Osteoblast (primary cell): Measurements from ENCODE around the gene NTHL1. TPM values are rescaled to one million over a fixed set of nuclear protein-coding genes. Genes with fewer than 3 reads are reported as not detected.

Experiments
- DNase-seq: peaks from one replicate; pipeline ENCODE4 v3.0.0; 2011; ENCODE audit warnings: low spot score, mixed read lengths; ENCODE audit not compliant: insufficient read length; ENCODE audit errors: missing footprints
- H2AFZ ChIP-seq: 2 replicates; pipeline ENCODE4 v1.6.0; 2011; ENCODE audit warnings: mild to moderate bottlenecking, low read length
- H3K27ac ChIP-seq: 2 replicates; pipeline ENCODE4 v1.5.1; 2011; ENCODE audit warnings: mild to moderate bottlenecking, low read depth, low read length, moderate library complexity
- H3K27me3 ChIP-seq: 2 replicates; pipeline ENCODE4 v1.6.0; 2012; ENCODE audit warnings: mild to moderate bottlenecking, control low read depth, inconsistent platforms, low read length, moderate library complexity; ENCODE audit not compliant: insufficient read depth
- H3K36me3 ChIP-seq: 2 replicates; pipeline ENCODE4 v1.5.1; 2011; ENCODE audit warnings: mild to moderate bottlenecking, low read length, control low read depth, moderate library complexity; ENCODE audit not compliant: insufficient read depth
- H3K4me1 ChIP-seq: 2 replicates; pipeline ENCODE4 v1.5.1; 2011; ENCODE audit warnings: mild to moderate bottlenecking, low read length, control low read depth, moderate library complexity; ENCODE audit not compliant: insufficient read depth
- H3K4me2 ChIP-seq: 2 replicates; pipeline ENCODE4 v1.6.0; 2011; ENCODE audit warnings: mild to moderate bottlenecking, low read length; ENCODE audit not compliant: insufficient read depth
- H3K4me3 ChIP-seq: fragments of 200-600 bp; sonication (generic); 3 replicates; pipeline ENCODE4 v1.5.1; 2012; ENCODE audit warnings: mild to moderate bottlenecking, low read length, inconsistent platforms; ENCODE audit not compliant: insufficient read depth
- H3K79me2 ChIP-seq: 2 replicates; pipeline ENCODE4 v1.6.0; 2012; ENCODE audit warnings: mild to moderate bottlenecking, low read length, control low read depth, inconsistent platforms; ENCODE audit not compliant: insufficient read depth
- H3K9me3 ChIP-seq: 2 replicates; pipeline ENCODE4 v1.5.1; 2011; ENCODE audit warnings: low read depth, low read length, control low read depth
- H4K20me1 ChIP-seq: 2 replicates; pipeline ENCODE4 v1.6.0; 2012; ENCODE audit warnings: mild to moderate bottlenecking, low read length, control low read depth; ENCODE audit not compliant: insufficient read depth
- CTCF ChIP-seq: IDR thresholded peaks from 2 replicates; pipeline ENCODE4 v1.5.1; 2011; ENCODE audit warnings: mild to moderate bottlenecking, low read depth, low read length, moderate library complexity; ENCODE audit errors: extremely low read depth
- total RNA-seq: library from RNA; depleted of rRNA; stranded (reverse); fragments of >200 nt; gene quantifications from 2 replicates; pipeline ENCODE4 v1.2.3, GENCODE V29; 2012

Gene NTHL1
- total RNA-seq, 1 donor: 22.8 TPM

GRCh38 chr16:2040041-2040786 lies 7.4 kb downstream of the NTHL1 start:
- Histone ChIP-seq H3K79me2 (peaks cover 13% of the 10 kb centered on the region), H3K27me3 (no peaks in the 10 kb centered on the region), H3K4me1 (peaks cover 30% of the 10 kb centered on the region), H3K4me3 (no peak overlapping the region), H3K27ac (peak overlapping the region; percentile 70), H3K9me3 (no peaks in the 10 kb centered on the region), H2AFZ (no peak overlapping the region), H3K36me3 (peaks cover 20% of the 10 kb centered on the region), H3K4me2 (no peak overlapping the region), H4K20me1 (no peaks in the 10 kb centered on the region)
- no peak for TF ChIP-seq CTCF
- DNase-seq: no peak

- no peak for TF ChIP-seq CTCF
- Histone ChIP-seq H4K20me1 (no peaks in the 10 kb centered on the region), H3K9me3 (no peaks in the 10 kb centered on the region), H3K4me3 (no peak overlapping the region), H3K79me2 (peaks cover 19% of the 10 kb centered on the region), H3K36me3 (peaks cover 20% of the 10 kb centered on the region), H2AFZ (no peak overlapping the region), H3K27me3 (no peaks in the 10 kb centered on the region), H3K4me2 (peak overlapping the region; percentile 13), H3K4me1 (peaks cover 37% of the 10 kb centered on the region), H3K27ac (peak overlapping the region; percentile 70)
- DNase-seq: peak; percentile 96
These were observed 8.2 kb downstream of the NTHL1 start for GRCh38 chr16:2039274-2040031.

GRCh38 chr16:2038382-2039231 lies 9.0 kb downstream of the NTHL1 start:
- Histone ChIP-seq H3K27ac (peak overlapping the region; percentile 70), H3K9me3 (no peaks in the 10 kb centered on the region), H3K79me2 (peaks cover 19% of the 10 kb centered on the region), H4K20me1 (no peaks in the 10 kb centered on the region), H2AFZ (no peak overlapping the region), H3K4me3 (no peak overlapping the region), H3K4me1 (peaks cover 42% of the 10 kb centered on the region), H3K27me3 (no peaks in the 10 kb centered on the region), H3K36me3 (peaks cover 20% of the 10 kb centered on the region), H3K4me2 (no peak overlapping the region)
- no peak for TF ChIP-seq CTCF
- no peak for DNase-seq
